ENCODE results near the gene TRIP4.

Gene TRIP4

DNA sequence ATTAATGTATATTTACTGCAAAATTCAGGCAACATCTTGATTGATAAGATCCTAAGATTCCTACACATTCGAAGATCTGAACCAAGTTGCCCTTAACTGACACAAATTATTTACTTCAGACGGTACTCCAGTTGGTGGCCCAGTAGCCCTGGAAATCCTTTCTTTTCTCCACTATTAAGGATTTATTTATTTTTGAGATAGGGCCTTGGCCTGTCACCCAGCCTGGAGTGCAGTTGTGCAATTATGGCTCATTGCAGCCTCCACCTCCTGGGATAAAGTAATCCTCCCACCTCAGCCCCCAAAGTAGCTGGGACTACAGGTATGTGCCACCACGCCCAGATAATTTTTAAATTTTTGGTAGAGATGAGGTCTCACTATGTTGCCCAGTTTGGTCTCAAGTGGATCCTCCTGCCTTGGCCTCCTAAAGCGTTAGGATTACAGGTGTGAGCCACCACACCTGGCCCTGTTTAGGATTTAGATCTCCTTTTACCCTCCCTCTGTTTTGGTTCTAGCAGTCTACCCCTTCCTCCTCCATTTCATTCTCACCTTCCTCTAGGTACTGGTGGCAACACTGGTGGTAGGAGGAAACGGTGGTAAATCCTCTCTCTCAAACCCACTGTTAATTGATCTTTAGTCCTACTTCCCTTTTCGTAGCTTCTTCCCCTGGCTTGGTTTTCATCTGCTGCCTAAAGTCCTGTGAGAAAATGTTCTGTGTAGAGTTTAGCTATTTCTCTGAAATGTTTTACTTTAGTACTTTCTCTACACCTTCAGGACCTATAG is 60.1 kb downstream of the TRIP4 start:
- FAIRE-seq: no peak

DNA sequence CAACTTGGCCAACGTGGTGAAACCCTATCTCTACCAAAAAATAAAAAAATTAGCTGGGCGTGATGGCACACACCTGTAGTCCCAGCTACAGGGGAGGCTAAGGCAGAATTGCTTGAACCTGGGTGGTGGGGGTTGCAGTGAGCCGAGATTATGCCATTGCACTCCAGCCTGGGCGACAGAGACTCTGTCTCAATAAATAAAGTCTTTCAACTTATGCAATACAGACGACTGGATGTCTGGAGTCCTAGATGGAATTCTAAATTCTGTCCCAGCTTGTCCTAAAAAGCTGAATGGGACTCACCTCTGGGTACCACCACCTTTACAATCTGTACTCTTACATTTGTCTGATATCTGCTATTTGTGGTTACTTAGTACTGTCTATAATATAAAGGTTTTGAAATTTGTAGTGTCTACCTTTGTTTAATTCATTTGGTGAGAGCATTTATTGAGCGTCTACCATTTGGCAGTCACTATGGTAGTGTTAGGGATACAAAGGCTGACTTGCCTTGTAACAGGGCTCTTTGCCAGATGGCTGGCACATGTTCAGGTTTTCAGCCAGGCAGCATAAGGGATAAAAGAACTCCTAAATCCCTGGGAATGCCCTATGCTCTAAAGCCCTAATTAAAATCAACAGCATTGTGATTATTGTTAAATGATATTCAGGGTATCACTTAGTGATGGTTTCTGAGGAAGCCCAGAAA is 65.5 kb downstream of the TRIP4 start:
- no peak for FAIRE-seq

DNA sequence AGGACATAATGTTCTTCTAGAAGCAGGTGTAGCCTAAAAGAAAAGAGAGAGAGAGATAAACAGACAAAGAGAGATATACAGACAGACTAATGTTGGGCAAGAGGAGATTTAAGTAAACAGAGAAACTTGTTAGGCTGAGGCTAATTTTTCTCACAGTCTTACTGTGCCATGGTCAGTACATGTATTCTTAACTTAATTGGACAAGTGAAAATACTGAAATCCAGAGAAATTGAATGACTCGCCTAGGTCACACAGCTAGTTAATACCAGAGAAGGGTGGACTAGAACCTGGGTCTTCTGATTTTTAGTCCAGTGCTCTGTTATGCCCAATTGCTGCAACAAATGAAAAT is 66.0 kb downstream of the TRIP4 start:
- FAIRE-seq: no peak

DNA sequence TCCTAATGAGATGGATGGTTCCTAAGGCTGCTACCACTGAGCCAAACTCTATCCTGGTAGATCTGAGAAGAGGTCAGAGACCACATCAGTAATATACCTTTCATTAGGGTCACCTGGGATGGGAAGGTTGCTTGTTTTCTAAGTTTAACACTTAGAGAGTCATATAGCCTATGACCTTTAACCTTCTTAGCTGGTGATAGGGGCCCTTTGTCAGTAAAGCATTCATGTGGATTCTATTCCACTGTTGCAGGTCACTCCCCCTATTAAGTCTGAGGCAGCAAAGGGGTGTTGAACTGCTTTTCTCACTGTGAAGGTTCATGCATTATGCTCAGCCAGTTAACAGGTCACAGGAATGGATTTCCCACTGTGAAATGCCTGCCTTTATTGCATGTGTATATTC is 66.6 kb downstream of the TRIP4 start:
- FAIRE-seq: no peak

DNA sequence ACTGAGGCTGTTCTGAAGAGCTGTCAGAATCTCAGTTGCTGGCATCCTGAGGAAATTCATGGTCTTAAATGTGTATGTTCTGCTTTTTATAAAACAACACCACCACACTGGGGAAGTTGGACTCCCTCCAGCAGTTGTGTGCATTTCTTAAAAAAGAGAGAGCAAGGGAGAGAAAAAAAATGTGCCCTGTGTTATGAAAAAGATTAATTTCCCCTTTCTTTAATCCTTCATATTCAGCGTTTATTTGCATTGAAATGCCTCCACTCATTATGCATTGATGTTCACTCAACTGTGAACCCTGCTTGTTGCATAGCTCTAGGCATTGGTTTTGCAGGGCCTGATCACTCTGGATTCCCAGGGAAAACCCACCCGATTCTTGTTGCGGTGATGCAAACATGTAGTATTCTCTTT is 68.3 kb downstream of the TRIP4 start:
- no peak for FAIRE-seq

DNA sequence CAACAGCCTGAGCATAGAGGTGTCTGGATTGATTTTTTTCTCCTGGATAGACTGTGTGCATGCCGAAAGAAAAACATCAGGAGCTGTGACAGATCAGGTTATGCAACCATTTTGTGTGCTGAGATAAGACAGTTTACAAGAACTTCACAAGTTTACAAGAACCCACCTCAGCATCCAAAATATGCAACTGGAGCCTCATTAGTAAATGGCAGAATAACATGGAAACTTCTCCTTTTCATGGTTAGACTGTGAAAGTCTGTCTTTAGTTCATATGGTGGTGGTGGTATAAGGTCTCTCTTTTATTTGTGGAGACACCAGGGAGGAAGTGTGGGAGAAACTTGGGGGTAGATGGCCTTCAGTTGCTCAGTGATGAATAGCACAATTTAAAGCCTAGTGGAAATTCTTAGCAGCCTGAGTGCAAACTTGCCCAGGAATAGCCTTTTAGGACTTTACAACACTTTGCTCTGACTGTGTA is 69.0 kb downstream of the TRIP4 start:
- no peak for FAIRE-seq

DNA sequence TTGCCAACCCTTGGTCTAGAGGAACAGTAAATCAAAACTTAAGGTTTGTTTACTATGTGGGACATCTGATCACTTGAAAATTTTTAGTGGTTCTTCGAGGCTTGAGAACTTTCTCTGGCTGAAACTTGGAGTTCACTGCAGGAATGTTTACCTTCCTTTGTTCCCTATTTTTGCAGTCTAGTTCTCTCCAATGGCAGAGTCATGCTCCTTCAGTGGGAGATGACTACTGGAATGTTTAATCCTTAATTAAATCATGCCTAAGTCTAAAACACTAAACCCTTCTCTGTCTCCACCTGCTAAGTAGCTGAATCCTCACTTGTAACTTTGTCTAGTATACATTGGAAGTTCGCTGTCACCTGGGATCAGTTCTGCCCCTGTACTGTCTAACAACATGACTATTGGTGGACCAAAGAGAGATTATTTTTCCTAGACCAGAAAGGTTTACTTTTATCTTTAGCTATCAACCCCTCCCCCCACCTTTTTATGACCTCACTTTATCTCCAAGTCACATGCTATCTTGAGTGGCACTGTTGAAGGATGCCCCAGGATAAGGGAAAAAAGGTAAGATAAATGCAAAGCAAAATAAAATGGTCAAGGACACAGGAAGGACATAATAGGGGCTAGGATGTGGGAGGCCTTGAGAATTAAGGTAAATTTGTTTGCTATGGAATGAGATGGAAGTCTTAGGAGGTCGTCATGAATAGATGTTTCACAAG is 71.6 kb downstream of the TRIP4 start:
- no peak for FAIRE-seq

DNA sequence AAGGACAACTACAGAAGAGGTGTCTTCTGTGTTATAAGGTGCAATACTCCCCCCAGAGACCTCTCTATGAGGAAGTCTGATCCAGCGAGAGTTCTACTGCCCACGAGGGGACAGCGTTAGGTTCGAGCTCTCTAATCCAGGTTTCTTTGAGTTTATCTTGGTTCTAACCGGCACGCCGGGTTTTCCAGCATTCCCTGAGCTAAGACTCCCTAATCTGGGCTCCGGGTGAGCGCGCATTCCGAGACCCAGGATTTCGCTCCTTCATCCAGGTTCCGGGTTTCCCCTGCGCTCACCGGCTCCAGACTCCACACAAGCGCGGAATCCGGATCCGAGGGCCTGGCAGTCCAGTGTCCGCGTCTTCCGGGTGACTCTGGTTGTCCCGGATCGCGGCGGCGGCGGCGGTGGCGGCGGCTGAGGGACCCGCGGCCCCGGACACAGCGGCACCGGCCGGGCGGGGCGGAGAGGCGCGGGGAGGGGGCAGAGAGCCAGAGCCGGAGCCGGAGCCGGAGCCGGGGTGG is 72.6 kb downstream of the TRIP4 start, which contains the start of gene ZNF609:
TSS of gene ZNF609 (plus strand) at position 373 of the 518 bp plus-strand sequence. CDS start 38,842 bp downstream, outside the sequence.
- no peak for FAIRE-seq

DNA sequence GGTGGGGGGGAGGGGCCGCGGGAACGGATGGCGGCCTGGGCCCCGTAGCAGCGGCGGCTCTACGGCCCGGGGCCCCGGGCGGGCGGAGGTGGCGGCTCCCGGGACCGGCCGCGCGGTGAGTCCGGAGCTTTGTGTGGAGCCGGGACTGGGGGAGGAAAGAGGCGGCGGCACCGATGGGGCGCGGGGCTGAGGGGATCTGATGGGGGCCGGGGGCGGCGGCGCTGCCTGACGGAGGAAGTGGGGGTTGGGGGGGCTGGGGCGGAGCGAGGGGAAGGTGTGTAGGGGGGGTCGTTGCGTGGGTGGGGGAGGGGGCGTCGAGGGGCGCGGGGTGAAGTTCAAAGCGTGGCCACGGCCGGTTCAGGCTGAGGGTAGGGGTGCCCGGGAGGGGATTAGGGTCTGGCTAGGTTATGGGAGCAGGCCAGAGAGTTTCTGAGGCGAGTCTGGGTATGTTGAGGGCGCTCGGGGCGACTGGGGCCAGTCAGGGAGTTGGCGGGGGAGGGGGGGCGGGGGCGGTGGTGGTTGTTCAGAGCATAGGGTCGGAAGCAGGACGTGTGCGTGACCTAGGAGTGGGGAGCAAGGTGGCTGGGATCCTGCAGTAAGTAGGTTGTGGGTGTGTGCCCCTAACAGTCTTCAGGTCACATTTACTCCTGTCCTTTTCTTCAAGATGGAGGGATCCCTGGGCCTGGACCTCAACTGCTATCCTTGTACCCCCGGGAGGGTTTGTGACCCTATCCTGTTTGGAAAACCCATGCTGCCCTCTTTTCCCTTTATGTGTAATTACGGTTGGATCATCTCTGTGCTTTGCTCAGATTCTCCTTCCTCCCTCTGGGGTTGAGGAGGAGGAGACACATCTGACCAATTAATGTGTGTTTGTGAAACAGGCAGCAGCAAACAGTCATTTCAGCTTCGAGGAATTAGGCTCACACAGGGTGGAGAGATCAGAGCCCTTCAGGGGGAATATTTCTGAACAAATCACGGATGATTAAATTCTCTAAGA is 73.4 kb downstream of the TRIP4 start:
- FAIRE-seq: peak; percentile 57

DNA sequence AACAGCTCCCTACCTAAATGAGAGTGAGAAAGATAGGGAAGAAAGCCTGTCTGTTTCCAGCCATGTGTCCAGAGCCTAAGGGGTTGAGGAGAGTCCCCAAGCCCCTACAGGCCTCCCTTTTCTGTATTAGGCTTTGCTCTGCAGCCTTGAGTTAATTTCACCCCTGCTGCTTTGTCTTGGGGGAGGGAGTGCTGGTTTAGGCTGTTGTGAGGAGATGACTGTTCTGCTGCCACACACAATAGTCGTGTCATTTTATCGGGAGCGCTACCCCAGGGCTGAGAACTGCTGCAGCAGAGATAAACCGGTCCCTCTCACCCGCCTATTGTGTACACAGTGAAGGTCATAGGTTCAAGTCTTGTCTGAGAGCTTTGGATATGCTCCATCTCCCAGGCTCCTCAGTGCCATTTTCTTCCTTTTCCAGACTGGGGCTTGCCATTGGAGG is 74.1 kb downstream of the TRIP4 start:
- no peak for FAIRE-seq

DNA sequence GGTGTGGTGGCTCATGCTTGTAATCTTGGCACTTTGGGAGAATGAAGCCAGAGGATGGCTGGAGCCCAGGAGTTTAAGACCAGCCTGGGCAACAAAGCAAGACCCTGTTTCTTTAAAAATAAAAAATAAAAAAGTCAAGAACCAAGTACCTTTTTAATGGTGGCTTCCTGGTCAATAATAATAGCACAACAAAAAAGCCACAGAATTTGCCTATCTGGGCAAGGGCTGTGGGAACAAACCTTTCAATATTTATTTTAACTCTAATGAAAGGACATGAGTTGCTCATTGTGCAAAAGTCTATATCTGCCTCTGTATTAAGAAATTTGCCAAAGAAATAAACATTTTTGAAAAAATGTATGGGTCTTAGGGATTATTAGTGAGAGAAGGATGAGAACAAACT is 74.9 kb downstream of the TRIP4 start:
- FAIRE-seq: no peak

DNA sequence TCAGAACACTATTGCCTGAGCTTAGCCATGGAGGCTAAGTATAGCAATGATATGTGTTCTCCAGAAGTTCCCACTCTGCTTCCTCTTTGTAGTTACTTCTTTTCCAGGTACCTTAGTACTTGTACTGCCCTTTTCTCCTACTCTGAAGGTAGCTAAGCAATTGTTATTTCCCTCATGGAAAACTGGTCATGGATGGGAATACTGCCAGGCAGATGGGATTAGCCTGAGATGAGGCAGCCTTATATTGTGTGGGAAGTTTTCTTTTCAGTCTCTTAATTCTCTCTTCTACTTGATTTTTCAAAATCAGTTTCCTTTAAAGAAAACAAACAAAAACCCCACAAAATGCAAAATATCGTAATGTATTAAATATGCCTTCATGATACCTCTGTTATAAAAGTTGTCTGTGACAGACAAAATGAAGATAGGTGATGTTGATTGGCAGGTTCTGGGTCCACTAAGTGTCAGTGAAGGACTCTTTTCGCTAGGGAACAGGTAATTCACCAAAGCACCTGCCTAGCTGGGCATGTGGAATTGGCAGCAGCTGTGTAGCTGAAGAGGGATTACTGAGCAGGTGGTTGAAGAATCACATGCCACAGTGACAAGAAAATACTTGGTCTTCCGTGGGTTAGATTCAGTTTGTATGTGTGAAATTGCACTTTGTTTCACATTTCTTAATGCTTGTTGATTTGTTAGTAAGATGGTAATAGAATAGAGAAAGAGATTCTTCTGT is 76.8 kb downstream of the TRIP4 start:
- FAIRE-seq: no peak

DNA sequence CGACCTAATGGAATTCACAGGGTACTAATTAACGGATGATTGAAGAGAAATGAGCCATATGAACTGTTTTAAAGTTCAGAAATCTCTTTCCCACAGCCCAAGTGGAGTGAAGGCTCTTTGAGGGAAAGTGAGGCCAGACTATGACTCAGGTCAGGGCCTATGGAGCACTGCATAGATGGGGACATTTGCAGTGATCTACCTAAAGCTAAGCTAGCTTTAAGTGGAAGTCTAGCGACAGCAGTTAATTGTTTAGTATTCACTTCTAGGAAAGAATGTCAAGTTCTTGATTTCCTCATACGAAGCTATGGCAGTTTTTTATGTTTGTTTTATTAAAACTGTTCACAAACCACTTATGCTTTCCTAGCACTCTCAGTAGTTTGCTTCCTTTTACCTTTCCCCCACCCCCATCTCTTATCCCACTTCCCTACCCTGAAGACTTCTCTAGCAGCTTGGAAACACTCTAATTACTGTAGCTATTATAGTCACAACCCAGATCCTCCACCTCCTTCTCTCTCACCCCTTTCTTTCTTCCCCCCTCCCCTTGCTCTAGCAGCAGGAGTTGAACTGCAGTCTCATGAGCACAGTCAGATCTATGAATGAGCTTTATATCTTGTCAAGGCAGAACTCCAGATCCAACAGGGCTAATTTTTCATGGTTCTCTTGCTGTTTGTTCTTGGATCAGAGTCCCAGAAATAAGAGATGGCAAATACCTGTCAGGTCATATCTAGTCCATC is 78.9 kb downstream of the TRIP4 start:
- FAIRE-seq: no peak

DNA sequence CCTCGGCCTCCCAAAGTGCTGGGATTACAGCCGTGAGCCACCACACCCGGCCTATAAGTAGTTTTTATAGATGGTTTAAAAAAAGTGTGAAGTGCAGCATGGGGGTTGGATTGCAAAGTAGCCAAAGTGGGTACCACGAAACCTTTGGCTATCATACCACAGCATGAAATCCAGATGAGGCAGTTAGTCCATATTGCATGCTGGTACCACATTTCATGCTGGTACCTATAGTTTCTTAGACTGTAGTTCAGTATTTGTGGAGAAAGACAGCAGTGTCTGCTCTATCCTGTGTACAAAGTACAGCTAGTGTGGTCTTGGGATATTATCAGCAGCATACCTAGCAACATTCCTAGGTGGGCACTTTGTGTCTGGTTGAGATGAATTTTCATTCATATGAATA is 84.5 kb downstream of the TRIP4 start:
- FAIRE-seq: no peak

DNA sequence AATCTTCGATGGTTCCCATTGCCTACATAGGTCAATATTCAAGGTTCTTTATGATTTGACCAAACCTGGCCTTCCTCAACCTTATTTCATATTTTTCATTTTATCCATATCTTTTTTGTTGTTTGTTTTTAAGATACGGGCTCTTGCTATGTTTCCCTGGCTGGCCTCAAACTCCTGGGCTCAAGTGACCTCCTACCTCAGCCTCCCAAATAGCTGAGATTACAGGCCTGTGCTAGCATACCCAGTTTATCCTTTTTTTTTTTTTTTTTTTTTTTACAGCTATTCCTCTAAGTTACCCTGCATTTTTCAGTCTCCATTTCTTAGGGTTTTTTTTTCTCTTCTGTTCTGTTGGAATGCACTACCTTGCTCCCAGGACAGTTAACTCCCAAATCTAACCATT is 87.2 kb downstream of the TRIP4 start:
- FAIRE-seq: no peak

DNA sequence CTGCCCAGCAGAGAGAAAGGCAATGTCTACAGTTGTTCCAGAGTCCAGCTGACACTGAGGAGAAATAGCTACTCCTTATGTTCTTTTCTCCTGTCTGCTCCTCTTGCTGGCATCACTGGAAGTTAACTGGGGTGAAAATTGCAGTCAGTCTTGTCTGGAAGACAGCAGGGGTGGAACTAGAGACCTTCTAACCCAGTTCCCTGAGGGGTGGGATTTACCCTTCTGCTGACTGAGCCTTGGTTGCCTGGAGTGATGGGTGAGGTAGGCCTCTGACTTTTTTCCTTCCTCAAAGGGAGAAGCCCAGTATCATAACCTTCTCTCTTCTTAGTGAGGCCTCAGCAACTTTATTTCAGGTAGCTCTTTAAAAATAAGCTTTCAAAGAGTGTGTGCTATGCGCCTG is 88.9 kb downstream of the TRIP4 start:
- no peak for FAIRE-seq

DNA sequence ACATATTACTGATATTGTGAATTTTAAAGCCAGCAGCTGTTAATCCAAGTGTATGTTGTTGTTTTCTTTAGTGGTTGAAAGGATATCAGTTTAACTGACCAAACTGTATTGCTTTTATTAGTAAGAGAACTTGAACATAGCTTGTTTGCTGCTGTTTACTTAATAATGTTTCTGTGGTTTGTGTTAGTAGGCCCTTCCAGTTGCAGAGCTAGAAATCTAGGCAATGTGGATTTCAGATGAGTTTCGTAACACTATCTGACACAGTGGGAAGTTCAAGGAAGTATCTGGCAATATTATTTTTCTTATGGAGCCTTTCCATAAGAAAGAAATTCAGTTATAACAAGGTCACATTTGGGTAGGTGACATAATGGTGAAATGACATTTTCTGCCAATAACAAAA is 91.2 kb downstream of the TRIP4 start:
- no peak for FAIRE-seq

DNA sequence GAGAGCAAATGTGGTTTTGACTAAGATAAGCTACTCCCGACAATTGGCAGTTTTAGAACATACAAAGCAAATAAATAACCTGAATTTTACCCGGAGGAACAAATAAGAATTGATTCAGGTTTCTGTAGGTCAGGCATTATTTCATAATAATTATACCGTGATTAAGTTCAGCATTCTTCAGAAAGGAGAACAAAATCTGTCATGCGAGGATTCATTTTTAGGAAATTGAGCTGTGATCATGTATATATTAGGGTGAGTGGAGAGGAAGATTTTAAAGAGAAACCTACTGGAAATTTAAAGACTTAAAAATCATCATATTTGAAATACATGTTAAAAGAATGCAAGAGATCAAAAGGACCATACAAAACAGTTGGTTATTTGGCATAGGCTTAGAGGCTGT is 93.3 kb downstream of the TRIP4 start:
- no peak for FAIRE-seq

DNA sequence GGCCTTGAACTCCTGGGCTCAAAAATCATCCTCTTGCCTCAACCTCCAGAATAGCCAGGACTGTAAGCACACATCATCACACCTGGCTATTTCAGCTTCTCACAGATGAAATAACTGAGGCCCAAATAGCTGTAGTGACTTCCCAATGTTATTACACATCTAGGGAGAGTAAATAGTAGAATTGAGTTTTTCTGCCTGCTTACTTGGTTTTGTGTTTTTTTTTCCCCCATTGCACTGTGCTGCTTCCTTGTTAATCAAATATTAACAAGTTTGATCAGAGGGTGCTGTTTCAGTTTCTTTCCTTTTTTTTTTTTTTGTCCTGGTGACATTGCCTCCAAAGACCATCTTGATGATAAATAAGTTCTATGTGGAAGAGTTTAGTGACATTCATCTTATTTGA is 96.1 kb downstream of the TRIP4 start:
- no peak for FAIRE-seq

DNA sequence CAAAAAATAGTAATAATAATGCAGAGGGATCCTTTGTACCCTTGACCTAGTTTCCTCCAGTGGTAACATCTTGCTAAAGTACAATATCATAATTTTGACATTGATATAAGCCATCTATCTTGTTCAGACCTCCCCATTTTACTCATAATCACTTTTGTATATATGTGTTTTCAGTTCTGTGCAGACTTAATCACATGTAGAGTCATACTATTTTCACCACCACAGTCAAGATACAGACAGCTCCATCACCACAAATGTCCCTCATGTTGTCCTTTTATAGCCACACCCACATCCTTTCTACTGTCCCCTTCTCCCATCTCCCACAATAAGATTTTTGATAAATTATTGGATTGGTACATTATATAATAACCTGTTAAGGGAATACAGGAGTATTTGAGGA is 98.2 kb downstream of the TRIP4 start:
- FAIRE-seq: no peak

Data from A204.1 (cell line).